GM18499 (cell line): ENCODE results near the gene GTPBP6.
"Not testable (repeated sequence)": the region's sequence is repeated elsewhere in the genome, so short reads cannot be mapped to it uniquely, and the experiment has no call there.

Source experiments
- ATAC-seq: cut with Tn5 transposase; IDR thresholded peaks from one replicate; pipeline ENCODE4 v1.9.1; 2021; ENCODE audit warnings: moderate number of reproducible peaks; ENCODE audit not compliant: insufficient read depth, unreplicated experiment

The GTPBP6 gene

GRCh38 chrX:352582-353314 is 34.2 kb upstream of the GTPBP6 start:
- no peak for ATAC-seq

GRCh38 chrX:352181-352580 is 33.6 kb upstream of the GTPBP6 start:
- no peak for ATAC-seq

- ATAC-seq = no peak
These were observed 33.1 kb upstream of the GTPBP6 start for GRCh38 chrX:351736-352135.

- ATAC-seq = not testable (repeated sequence)
These were observed 32.7 kb upstream of the GTPBP6 start for GRCh38 chrX:351324-351641.

- ATAC-seq = no peak
These were observed 32.1 kb upstream of the GTPBP6 start for GRCh38 chrX:350534-351323.

GRCh38 chrX:350148-350533 is 31.5 kb upstream of the GTPBP6 start:
- no peak for ATAC-seq

GRCh38 chrX:349702-350101 is 31.1 kb upstream of the GTPBP6 start:
- no peak for ATAC-seq

GRCh38 chrX:349196-349595 is 30.6 kb upstream of the GTPBP6 start:
- ATAC-seq = no peak

GRCh38 chrX:348461-349117 is 30.0 kb upstream of the GTPBP6 start:
- no peak for ATAC-seq

- no peak for ATAC-seq
These were observed 28.9 kb upstream of the GTPBP6 start for GRCh38 chrX:347351-348117.

- no peak for ATAC-seq
These were observed 27.6 kb upstream of the GTPBP6 start for GRCh38 chrX:346034-346813.

GRCh38 chrX:345020-345925 is 26.7 kb upstream of the GTPBP6 start:
- no peak for ATAC-seq

- ATAC-seq = no peak
These were observed 25.8 kb upstream of the GTPBP6 start for GRCh38 chrX:344371-344901.

- ATAC-seq = no peak
These were observed 23.0 kb upstream of the GTPBP6 start for GRCh38 chrX:341541-342101.

- ATAC-seq = no peak
These were observed 22.2 kb upstream of the GTPBP6 start for GRCh38 chrX:340641-341423.

GRCh38 chrX:340121-340520 is 21.5 kb upstream of the GTPBP6 start:
- no peak for ATAC-seq

GRCh38 chrX:338836-339400 is 20.3 kb upstream of the GTPBP6 start:
- ATAC-seq = no peak
